ENCODE data around the gene CAPN11.

CAPN11 gene

DNA sequence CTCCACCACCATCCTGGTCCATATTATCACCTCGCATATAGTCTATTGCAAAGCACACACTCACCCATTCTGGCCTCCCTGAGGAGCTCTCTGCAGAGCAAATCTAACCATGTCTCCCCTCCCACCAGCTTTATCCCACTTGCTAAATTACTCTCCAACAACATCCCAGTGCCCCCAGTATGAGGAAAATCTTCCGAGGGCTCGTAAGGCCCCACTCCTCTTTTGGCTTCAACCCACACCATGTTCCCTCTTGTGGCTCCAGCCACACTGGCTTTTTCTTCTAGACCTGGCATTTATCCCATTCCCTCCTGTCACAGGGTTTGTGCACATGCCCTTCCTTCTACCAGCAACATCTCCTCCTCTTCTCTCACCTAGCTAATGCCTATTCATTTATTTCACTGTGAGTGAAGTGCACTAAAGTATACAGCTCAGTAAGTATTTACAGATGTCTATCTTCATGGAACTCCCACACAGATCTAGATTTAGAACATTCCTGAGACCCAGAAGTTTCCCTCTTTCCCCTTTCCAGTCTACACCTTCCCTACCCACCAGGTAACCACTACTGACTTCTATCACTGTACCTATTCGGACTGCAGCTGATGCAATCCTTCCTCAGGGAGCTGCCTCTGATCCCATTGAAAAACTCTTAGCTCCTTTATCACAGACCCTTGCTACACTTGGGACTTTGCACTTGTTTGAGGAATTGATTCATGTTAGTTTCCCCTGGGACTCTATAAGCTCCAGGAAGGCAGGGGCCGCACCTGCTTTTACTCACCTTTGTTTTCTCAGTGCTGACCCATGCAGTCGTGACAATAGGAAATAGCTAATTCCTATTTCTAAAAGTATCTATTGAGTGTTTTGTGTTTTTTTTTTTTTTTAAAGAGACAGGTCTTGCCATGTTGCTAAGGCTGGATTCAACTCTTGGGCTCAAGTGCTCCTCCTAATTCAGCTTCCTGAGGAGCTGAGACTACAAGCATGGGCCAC is 46.9 kb upstream of the CAPN11 start:
- TF ChIP-seq TAF1 (IDR thresholded peaks at IDR 0.05; ENCODE audit: borderline replicate concordance, insufficient read depth, low read length) (no peak), POLR2AphosphoS5 (IDR thresholded peaks at IDR 0.05; ENCODE audit: low read depth, low read length) (no peak), SIN3A (IDR thresholded peaks at IDR 0.05; ENCODE audit: borderline replicate concordance, insufficient read depth, low read length) (no peak), FOXP2 (optimal IDR thresholded peaks at IDR 0.05; ENCODE audit: borderline replicate concordance, extremely low read depth, extremely low read length, insufficient read depth) (no peak)
- TF ChIP-seq, protein P1, sequence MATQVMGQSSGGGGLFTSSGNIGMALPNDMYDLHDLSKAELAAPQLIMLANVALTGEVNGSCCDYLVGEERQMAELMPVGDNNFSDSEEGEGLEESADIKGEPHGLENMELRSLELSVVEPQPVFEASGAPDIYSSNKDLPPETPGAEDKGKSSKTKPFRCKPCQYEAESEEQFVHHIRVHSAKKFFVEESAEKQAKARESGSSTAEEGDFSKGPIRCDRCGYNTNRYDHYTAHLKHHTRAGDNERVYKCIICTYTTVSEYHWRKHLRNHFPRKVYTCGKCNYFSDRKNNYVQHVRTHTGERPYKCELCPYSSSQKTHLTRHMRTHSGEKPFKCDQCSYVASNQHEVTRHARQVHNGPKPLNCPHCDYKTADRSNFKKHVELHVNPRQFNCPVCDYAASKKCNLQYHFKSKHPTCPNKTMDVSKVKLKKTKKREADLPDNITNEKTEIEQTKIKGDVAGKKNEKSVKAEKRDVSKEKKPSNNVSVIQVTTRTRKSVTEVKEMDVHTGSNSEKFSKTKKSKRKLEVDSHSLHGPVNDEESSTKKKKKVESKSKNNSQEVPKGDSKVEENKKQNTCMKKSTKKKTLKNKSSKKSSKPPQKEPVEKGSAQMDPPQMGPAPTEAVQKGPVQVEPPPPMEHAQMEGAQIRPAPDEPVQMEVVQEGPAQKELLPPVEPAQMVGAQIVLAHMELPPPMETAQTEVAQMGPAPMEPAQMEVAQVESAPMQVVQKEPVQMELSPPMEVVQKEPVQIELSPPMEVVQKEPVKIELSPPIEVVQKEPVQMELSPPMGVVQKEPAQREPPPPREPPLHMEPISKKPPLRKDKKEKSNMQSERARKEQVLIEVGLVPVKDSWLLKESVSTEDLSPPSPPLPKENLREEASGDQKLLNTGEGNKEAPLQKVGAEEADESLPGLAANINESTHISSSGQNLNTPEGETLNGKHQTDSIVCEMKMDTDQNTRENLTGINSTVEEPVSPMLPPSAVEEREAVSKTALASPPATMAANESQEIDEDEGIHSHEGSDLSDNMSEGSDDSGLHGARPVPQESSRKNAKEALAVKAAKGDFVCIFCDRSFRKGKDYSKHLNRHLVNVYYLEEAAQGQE (IDR thresholded peaks at IDR 0.05; ENCODE audit: insufficient read depth in 1 of 2, low read depth in 2 of 2, low read length in 2 of 2) = no peak

DNA sequence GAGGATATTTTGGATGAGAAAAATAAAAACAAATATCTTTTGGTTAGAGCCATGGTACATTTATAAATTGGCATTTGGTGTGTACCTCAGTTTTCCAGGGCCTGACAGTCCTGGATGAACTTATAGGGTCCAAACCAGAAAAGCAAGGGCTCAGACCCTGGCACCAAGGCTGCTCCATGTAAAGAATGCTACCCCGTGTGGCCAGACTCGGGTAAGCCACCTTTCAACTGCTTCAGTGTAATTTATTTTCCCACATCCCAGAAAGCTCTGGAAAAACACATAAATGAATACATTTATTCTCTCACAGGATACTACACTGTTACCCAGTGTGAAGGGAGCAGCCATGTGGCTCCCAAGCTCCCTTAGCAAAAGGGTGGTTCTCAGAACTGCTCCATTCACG is 45.2 kb upstream of the CAPN11 start:
- TF ChIP-seq SIN3A (IDR thresholded peaks at IDR 0.05; ENCODE audit: borderline replicate concordance, insufficient read depth, low read length) (no peak), FOXP2 (optimal IDR thresholded peaks at IDR 0.05; ENCODE audit: borderline replicate concordance, extremely low read depth, extremely low read length, insufficient read depth) (no peak)

DNA sequence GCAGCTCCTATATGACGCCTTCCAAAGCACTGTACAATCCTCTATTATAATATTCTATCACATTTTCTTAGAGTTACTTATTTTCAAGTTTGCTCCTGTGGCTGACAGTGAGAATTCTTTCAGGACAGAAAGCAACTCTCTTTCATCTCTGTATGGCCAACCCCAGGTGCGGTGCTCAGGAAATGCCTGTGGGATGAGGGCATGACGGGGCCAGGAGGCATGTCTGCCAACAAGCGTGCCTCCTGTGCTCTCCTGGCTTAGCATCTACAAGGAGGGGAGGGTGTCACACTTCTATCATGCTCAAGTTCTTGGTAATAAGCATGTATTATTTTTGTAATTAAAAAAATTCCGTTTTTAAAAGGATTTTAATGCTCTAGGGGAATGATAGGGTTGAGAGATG is 42.8 kb upstream of the CAPN11 start:
- TF ChIP-seq, protein P1 (IDR thresholded peaks at IDR 0.05; ENCODE audit: insufficient read depth in 1 of 2, low read depth in 2 of 2, low read length in 2 of 2) = no peak
- TF ChIP-seq POLR2AphosphoS5 (IDR thresholded peaks at IDR 0.05; ENCODE audit: low read depth, low read length) = no peak
- no peak for TF ChIP-seq FOXP2 (optimal IDR thresholded peaks at IDR 0.05; ENCODE audit: borderline replicate concordance, extremely low read depth, extremely low read length, insufficient read depth)
- TF ChIP-seq SIN3A (IDR thresholded peaks at IDR 0.05; ENCODE audit: borderline replicate concordance, insufficient read depth, low read length) = no peak
- TF ChIP-seq TAF1 (IDR thresholded peaks at IDR 0.05; ENCODE audit: borderline replicate concordance, insufficient read depth, low read length) = no peak

DNA sequence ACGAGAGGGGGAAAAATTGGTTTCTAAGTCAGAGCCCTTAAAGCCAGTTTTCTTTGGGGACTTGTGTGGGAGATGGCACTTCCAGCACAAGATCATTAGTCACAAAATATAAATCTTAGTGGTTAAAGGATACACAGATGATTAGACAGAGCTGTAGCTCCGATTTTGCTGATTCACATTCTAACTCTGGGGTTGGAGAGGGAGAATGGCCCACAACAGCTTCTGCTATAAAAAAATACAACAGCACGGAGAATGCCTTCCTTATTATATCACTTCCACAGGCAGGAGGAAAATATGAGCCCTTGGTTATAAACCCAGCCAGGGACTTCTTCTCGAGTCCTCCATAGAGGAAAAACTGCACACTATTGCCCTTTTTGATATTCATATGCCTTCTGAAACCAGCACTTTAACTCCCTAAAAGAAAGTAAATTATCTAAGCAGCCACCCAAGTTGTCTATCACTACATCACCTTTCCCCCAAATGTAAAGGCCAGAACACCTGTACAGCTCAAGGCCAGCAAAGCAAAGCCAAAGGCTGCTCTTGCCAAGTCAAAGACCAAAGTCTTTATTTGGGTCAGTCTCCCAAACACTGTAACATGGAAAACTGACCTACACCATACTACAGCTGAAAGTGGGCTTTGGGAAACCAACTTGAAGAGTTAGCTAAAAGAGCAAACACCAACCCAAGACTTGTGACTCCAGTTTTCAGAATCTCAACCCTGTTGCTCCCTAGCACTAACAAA is 41.8 kb upstream of the CAPN11 start:
- TF ChIP-seq SIN3A (IDR thresholded peaks at IDR 0.05; ENCODE audit: borderline replicate concordance, insufficient read depth, low read length) = no peak
- TF ChIP-seq TAF1 (IDR thresholded peaks at IDR 0.05; ENCODE audit: borderline replicate concordance, insufficient read depth, low read length) = no peak
- TF ChIP-seq, protein P1 (IDR thresholded peaks at IDR 0.05; ENCODE audit: insufficient read depth in 1 of 2, low read depth in 2 of 2, low read length in 2 of 2) = no peak
- no peak for TF ChIP-seq FOXP2 (optimal IDR thresholded peaks at IDR 0.05; ENCODE audit: borderline replicate concordance, extremely low read depth, extremely low read length, insufficient read depth)
- TF ChIP-seq POLR2AphosphoS5 (IDR thresholded peaks at IDR 0.05; ENCODE audit: low read depth, low read length) = no peak

DNA sequence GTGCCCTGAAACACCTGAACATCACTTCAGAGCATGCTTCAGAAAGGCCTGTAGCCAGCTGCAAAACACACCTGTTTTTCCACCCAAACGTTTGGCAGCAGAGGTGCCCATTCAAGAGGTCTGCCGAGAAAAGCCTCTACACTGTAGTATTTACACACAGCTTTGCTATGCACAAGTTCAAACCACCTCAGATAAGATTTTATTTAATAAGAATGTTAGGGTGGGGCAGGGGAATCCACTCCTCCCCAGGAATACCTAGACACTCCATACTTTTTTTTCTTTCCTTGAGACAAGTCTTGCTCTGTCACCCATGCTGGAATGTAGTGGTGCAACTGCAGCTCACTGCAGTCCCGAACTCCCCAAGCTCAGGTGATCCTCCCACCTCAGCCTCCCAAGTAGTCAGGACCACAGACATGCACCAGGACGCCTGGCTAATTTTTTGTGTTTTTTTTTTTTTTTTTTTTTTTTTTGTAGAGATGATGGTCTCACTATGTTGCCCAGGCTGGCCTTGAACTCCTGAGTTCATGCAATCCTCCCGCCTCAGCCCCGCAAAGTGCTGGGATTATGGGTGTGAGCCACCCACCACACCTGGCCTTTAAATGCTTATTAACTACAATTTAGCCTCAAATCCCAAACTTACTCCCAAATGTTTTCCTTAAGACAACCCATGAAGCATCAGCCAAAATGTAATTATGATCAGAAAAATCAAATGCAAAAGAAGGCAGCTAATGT is 41.1 kb upstream of the CAPN11 start:
- TF ChIP-seq FOXP2 (optimal IDR thresholded peaks at IDR 0.05; ENCODE audit: borderline replicate concordance, extremely low read depth, extremely low read length, insufficient read depth) (no peak), SIN3A (IDR thresholded peaks at IDR 0.05; ENCODE audit: borderline replicate concordance, insufficient read depth, low read length) (no peak), TAF1 (IDR thresholded peaks at IDR 0.05; ENCODE audit: borderline replicate concordance, insufficient read depth, low read length) (no peak), POLR2AphosphoS5 (IDR thresholded peaks at IDR 0.05; ENCODE audit: low read depth, low read length) (no peak)
- TF ChIP-seq, protein P1 (IDR thresholded peaks at IDR 0.05; ENCODE audit: insufficient read depth in 1 of 2, low read depth in 2 of 2, low read length in 2 of 2) = no peak

All from PFSK-1 (cell line).